Right lobe of liver (tissue), 4 donors: ENCODE measurements around the gene THADA.

Source experiments
- CTCF ChIP-seq, 4 donors: fragments of 200-600 bp in 3 of 4; fragments of 450-650 bp in 1 of 4; IDR thresholded peaks; one replicate each; pipeline versions ENCODE4 v1.5.1 to v1.8.0; 2016 to 2022; ENCODE audit warnings: antibody characterized with exemption in 4 of 4, mild to moderate bottlenecking in 2 of 4
- POLR2A ChIP-seq: fragments of 450-650 bp; IDR thresholded peaks from one replicate; pipeline ENCODE4 v1.6.1; 2017; ENCODE audit warnings: antibody characterized with exemption, mild to moderate bottlenecking
- donor health status: DM: no; HTN: no; CAD: no.
- donor health status: DM: no; HTN: no; CAD: no.
- donor health status: DM: no; HTN: yes; CAD: no.

GRCh38 chr2:43262951-43263350 is 332.9 kb downstream of the THADA start:
- TF ChIP-seq CTCF (IDR thresholded peaks at IDR 0.05), result no peak
- no peak for TF ChIP-seq POLR2A
